ENCODE results near the gene NMNAT3.

DNA sequence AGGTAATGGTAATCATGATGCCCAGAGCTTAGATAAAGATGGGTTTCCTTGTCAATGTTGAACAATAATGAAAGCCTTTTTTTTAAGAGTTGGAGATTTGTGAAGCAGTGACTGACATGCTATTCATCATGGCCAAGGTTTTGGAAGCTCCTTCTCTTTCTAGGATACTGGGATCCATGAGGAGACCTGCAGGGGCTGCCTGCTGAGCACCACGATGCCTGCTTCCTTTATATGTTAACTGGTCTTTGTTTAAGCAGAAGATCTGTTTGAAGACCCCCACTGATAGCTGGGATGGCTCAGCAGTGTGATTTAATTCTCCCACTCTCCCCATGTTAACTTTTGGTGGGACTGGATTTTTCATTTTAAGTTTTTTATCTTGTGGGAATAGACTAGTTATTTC is 154.1 kb downstream of the NMNAT3 start:
- TF ChIP-seq TEAD1 (CRISPR knock-in tag; IDR thresholded peaks at IDR 0.05) = no peak
- TF ChIP-seq ZBTB21 (CRISPR knock-in tag; IDR thresholded peaks at IDR 0.05; ENCODE audit: borderline replicate concordance) = no peak
- TF ChIP-seq, protein P1, sequence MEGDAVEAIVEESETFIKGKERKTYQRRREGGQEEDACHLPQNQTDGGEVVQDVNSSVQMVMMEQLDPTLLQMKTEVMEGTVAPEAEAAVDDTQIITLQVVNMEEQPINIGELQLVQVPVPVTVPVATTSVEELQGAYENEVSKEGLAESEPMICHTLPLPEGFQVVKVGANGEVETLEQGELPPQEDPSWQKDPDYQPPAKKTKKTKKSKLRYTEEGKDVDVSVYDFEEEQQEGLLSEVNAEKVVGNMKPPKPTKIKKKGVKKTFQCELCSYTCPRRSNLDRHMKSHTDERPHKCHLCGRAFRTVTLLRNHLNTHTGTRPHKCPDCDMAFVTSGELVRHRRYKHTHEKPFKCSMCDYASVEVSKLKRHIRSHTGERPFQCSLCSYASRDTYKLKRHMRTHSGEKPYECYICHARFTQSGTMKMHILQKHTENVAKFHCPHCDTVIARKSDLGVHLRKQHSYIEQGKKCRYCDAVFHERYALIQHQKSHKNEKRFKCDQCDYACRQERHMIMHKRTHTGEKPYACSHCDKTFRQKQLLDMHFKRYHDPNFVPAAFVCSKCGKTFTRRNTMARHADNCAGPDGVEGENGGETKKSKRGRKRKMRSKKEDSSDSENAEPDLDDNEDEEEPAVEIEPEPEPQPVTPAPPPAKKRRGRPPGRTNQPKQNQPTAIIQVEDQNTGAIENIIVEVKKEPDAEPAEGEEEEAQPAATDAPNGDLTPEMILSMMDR (IDR thresholded peaks at IDR 0.05) = no peak
- TF ChIP-seq NFE2L1 (CRISPR knock-in tag; IDR thresholded peaks at IDR 0.05) = no peak
- TF ChIP-seq NR3C1 (CRISPR knock-in tag; conservative IDR thresholded peaks at IDR 0.05; ENCODE audit: low read depth) = no peak
- TF ChIP-seq FOXJ3 (CRISPR knock-in tag; IDR thresholded peaks at IDR 0.05; ENCODE audit: borderline replicate concordance) = no peak
- TF ChIP-seq, protein P2, sequence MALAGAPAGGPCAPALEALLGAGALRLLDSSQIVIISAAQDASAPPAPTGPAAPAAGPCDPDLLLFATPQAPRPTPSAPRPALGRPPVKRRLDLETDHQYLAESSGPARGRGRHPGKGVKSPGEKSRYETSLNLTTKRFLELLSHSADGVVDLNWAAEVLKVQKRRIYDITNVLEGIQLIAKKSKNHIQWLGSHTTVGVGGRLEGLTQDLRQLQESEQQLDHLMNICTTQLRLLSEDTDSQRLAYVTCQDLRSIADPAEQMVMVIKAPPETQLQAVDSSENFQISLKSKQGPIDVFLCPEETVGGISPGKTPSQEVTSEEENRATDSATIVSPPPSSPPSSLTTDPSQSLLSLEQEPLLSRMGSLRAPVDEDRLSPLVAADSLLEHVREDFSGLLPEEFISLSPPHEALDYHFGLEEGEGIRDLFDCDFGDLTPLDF (CRISPR knock-in tag; IDR thresholded peaks at IDR 0.05) = no peak
- no peak for TF ChIP-seq GABPB1 (CRISPR knock-in tag; IDR thresholded peaks at IDR 0.05)
- TF ChIP-seq JAZF1 (CRISPR knock-in tag; IDR thresholded peaks at IDR 0.05) = no peak
- TF ChIP-seq, protein P3, sequence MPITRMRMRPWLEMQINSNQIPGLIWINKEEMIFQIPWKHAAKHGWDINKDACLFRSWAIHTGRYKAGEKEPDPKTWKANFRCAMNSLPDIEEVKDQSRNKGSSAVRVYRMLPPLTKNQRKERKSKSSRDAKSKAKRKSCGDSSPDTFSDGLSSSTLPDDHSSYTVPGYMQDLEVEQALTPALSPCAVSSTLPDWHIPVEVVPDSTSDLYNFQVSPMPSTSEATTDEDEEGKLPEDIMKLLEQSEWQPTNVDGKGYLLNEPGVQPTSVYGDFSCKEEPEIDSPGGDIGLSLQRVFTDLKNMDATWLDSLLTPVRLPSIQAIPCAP (CRISPR knock-in tag; IDR thresholded peaks at IDR 0.05) = no peak

Measured in WTC11 (cell line).